ENCODE data around the gene FARS2.

FARS2 gene

GRCh38 chr6:5472571-5472970 lies 211.3 kb downstream of the FARS2 start:
- no peak for DNase-seq

- no peak for DNase-seq
Observed at GRCh38 chr6:5475779-5476178, 214.5 kb downstream of the FARS2 start.

- no peak for DNase-seq
Observed at GRCh38 chr6:5478380-5478779, 217.1 kb downstream of the FARS2 start.

DNA sequence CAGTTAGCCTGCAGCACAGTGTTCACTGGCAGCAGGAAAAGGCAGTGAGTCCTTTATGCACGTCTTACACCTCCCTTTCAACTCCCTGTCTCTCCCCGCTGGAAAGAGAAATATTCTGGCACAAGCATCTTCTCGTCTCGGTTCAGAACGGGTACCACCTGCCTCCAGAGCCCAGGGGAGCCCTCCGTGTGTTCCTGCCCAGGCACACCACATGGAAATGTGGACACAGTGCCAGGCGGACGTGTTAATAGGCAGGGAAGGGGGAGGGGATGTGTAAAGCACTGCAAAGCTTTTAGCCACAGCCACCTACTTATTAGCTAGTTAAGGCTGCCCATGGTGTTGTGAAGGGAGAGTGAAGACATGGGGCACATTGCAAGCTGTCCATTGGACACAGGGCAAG lies 219.7 kb downstream of the FARS2 start:
- no peak for DNase-seq

GRCh38 chr6:5481750-5482149 lies 220.4 kb downstream of the FARS2 start:
- DNase-seq = no peak

- no peak for DNase-seq
Observed at GRCh38 chr6:5482619-5483018, 221.3 kb downstream of the FARS2 start.

DNA sequence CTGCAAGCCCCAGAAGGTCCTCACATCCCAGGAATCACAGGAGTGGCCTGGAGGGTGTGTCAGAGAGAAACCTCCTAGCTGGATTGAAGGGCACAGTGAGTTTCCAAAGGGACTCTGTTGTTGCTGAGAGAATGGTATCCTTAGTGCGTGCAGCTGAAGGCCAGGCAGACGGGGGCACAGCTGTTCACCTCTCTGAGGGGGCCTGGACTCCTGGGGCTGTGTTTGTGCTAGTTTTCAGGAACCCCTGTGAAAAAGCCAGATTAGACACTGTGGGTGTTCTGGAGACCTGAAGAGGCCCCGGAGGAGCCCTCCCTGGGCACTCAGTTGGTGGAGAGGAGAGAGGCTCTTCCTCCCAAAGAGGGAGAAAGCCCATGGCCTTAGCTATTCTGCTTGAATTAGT lies 223.4 kb downstream of the FARS2 start:
- DNase-seq = no peak

GRCh38 chr6:5486214-5486613 lies 224.9 kb downstream of the FARS2 start:
- DNase-seq = no peak

- DNase-seq = no peak
Observed at GRCh38 chr6:5490501-5491069, 229.3 kb downstream of the FARS2 start.

GRCh38 chr6:5492356-5492755 lies 231.0 kb downstream of the FARS2 start:
- no peak for DNase-seq

DNA sequence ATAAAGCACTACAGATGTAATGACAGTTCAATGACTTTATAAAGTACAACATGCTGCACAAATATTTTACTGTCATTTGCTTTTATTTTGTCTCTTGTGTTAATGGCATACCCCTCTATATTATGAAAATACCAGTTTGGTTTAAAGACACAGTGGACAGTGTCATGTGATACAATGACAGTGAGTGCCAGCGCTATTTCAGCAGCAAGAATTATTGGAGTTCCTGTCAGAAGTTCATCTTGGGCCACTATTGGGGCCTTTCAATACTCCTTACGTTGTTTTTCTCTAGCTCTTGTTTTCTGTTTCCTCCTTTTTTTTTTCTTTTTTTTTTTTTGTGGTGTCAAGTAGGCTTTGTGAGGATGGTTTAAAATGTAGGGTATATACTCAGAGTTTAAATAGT lies 232.5 kb downstream of the FARS2 start:
- DNase-seq = no peak

GRCh38 chr6:5497896-5498578 lies 236.7 kb downstream of the FARS2 start:
- no peak for DNase-seq

DNA sequence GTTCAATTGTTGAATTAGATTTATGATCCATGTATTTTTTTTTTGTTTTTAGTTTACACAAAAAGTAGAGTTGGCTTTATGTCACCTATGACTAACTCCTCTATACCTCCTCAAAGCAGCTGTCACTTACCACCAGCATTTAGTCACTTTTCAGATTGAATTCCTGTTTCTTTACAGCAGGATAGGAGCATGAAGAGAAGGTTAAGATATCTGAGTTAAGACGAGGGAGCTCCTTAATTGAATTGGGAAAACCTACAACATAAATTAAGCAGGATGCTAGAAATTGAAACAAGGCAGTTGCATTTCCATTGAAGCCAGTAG lies 237.2 kb downstream of the FARS2 start:
- no peak for DNase-seq

DNA sequence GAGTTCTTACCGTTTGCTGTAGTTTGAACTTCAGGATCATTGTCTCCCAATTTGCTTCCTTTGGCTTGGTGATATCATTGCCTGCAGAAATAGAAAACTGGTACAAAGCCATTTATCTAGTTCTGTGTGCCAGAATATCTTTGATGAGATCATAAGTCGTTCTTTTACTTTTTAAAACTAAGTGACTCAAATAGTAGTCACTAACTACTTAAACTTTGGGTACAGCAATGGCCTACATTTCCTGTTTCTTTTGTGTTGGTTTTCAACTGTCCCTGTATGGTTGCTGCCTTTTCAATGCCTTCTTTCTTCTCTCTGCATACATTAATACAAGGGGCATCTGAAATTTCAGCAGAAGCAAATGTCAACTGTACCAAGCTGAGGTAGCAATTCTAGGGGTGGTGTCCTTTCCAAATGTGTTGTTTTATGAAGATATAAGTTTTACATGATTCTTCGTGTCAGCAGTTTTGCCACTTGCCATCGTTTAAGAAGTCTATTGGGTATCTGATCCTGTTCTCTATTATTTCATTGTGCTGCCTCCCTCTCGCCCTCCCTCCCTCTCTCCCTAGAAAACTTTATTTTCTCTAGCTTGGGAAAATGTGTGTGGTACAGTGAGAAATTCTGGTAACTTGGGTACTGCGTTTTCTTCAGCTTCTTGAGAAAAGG lies 238.5 kb downstream of the FARS2 start:
- no peak for DNase-seq

GRCh38 chr6:5501837-5502236 lies 240.5 kb downstream of the FARS2 start:
- no peak for DNase-seq

DNA sequence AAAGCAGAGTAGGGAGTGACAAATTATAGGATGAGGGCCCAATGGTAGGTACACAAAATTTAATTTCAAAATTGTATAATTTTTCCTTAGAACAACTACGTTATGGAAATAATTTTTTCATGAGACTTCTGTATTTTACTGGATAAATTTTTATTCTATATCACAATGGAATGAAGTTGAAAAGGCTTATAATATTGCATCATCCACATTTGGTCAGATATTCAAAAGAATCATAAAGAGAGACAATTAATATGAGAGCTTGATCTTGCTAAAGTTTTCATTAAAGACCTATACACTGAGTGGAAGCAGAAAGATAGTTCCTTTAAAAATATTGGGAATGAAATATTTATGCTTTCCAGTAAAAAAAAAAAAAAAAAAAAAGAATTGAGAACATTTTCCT lies 242.8 kb downstream of the FARS2 start:
- DNase-seq = no peak

- DNase-seq = no peak
Observed at GRCh38 chr6:5506149-5506548, 244.8 kb downstream of the FARS2 start.

- DNase-seq = no peak
Observed at GRCh38 chr6:5506597-5506996, 245.3 kb downstream of the FARS2 start.

DNA sequence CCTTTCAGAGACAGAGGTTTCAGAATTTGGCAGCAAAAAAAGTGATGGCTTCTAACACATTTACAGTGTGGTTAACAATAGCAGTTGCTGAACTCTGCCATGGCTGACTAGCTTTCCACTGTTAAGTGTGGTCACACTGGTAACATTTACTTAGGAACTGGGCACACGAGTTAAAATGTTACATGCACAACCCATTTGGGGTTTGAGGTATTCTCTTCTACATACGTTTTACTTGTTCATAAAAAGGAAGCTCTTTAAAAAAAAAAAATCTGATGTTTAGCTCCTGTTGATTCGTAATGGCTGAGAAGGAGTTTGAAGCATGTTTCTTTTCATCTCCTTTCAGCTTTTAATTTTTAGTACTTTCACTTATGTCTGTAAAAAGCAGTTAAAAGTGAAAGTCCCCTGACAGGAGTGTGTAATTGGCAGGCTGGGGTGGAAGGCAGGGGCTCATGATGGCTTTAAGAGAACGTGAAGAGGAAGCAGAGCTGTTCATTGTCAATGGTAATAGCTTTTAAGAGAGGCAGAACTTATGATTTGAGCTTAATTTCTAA lies 245.9 kb downstream of the FARS2 start:
- DNase-seq = no peak

- DNase-seq = no peak
Observed at GRCh38 chr6:5509106-5509505, 247.8 kb downstream of the FARS2 start.

DNA sequence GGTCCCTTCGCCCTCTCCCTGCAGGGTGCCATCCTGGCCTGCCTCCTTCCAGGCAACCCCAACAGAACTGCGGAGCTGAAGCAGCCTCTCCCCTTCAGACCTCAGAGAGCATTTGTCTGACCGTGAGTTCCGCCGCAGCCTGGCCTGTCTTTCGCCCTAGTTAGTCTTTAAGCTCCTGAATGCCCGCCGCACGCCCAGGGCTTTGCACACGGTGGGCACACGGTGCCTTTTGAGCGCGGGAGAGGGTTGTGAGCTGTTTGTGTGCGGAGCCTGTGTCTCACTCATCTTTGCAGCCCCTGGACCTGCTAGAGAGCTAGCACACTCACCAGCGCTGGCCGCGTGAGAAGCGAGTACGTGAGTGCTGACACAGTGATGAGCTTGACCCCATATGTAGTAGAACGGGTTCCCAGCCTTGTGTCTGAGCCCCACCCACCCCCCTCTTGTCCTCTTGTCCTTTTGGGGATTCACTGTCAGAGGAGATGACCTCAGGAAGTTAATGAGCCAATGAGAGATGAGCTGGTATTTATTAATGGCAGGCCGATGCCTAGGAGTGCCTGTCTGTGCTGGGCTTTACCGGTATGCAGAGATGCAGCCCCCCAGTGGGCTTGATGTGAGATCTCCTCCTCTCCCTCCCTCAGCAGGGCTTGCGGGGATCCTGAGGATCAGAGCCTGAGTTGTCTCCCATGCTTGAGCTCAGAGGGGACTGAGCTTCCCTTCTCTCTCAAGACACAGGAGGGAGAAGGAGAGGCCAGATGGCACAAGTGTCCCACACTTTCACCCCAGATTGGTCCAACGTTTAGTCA lies 249.2 kb downstream of the FARS2 start:
- DNase-seq = no peak

GRCh38 chr6:5511954-5512353 lies 250.6 kb downstream of the FARS2 start:
- no peak for DNase-seq

DNA sequence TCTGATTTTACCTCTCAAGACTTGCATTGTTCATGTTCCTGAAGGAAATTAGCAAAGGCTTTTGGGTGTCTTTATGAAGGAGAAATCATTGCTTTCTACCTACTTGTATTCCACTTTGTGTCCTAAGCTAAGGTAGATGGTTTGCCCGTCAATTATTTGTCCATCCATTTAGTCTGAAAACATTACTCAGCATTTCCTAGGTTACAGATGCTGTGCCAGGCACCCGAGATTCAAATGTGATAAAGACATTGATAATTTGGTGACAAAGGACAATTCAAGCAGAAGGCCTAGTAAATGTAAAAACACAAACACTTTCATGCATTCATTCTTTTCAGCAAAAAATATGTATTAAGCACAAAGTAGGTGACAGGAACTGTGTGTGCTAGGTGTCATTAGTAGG lies 251.1 kb downstream of the FARS2 start:
- DNase-seq = no peak

- no peak for DNase-seq
Observed at GRCh38 chr6:5513408-5513807, 252.1 kb downstream of the FARS2 start.

All from stimulated activated CD4-positive, alpha-beta T cell treated with anti-CD3 and anti-CD28 coated beads, Interleukin-1b, Interleukin-23, amount 100 ng/mL, for 48 hours (primary cell).